Activated T-cell treated with anti-CD3 and anti-CD28 coated beads, Interleukin-2, amount 50 U/mL, for 48 hours (primary cell): ENCODE results near the gene TMEM200A.

Source experiments
- DNase-seq, 2 experiments: peaks; one replicate each; pipeline ENCODE4 v3.0.0-alpha.2; 2020

Gene TMEM200A

GRCh38 chr6:130426066-130426721, 60.4 kb downstream of the TMEM200A start:
- no peak for DNase-seq

- DNase-seq, result no peak
Observed at GRCh38 chr6:130431346-130431852, 65.6 kb downstream of the TMEM200A start.

GRCh38 chr6:130432838-130433237, 67.0 kb downstream of the TMEM200A start:
- no peak for DNase-seq

- no peak for DNase-seq
Observed at GRCh38 chr6:130434174-130434873, 68.5 kb downstream of the TMEM200A start.

- no peak for DNase-seq
Observed at GRCh38 chr6:130435181-130435580, 69.4 kb downstream of the TMEM200A start.

- DNase-seq, result no peak
Observed at GRCh38 chr6:130437961-130438360, 72.1 kb downstream of the TMEM200A start.

GRCh38 chr6:130447374-130447773, 81.6 kb downstream of the TMEM200A start:
- DNase-seq, result no peak

- DNase-seq, result no peak
Observed at GRCh38 chr6:130452336-130452735, 86.5 kb downstream of the TMEM200A start.

- DNase-seq, result no peak
Observed at GRCh38 chr6:130453230-130453629, 87.4 kb downstream of the TMEM200A start.

- no peak for DNase-seq
Observed at GRCh38 chr6:130457605-130458004, 91.8 kb downstream of the TMEM200A start.

GRCh38 chr6:130459316-130459715, 93.5 kb downstream of the TMEM200A start:
- DNase-seq, result no peak

- DNase-seq, result no peak
Observed at GRCh38 chr6:130460934-130461333, 95.1 kb downstream of the TMEM200A start.

- no peak for DNase-seq
Observed at GRCh38 chr6:130466052-130466747, 100.4 kb downstream of the TMEM200A start.

GRCh38 chr6:130466748-130467061, 100.9 kb downstream of the TMEM200A start:
- no peak for DNase-seq

- DNase-seq, result no peak
Observed at GRCh38 chr6:130467146-130468050, 101.6 kb downstream of the TMEM200A start.

- no peak for DNase-seq
Observed at GRCh38 chr6:130470766-130471165, 104.9 kb downstream of the TMEM200A start.

- DNase-seq, result no peak
Observed at GRCh38 chr6:130473886-130474285, 108.1 kb downstream of the TMEM200A start.

GRCh38 chr6:130482645-130483390, 117.0 kb downstream of the TMEM200A start:
- DNase-seq, result no peak

GRCh38 chr6:130485870-130486269, 120.1 kb downstream of the TMEM200A start:
- no peak for DNase-seq

GRCh38 chr6:130486417-130486816, 120.6 kb downstream of the TMEM200A start:
- DNase-seq, result no peak

GRCh38 chr6:130489514-130489913, 123.7 kb downstream of the TMEM200A start:
- no peak for DNase-seq
